ENCODE measurements around the gene RSPO1. TPM values are rescaled to one million over a fixed set of nuclear protein-coding genes. Genes with fewer than 3 reads are reported as not detected.

The RSPO1 gene
- total and polyA plus RNA-seq, 7 donors = 0.41 to 2.2 (median 0.82) TPM

DNA sequence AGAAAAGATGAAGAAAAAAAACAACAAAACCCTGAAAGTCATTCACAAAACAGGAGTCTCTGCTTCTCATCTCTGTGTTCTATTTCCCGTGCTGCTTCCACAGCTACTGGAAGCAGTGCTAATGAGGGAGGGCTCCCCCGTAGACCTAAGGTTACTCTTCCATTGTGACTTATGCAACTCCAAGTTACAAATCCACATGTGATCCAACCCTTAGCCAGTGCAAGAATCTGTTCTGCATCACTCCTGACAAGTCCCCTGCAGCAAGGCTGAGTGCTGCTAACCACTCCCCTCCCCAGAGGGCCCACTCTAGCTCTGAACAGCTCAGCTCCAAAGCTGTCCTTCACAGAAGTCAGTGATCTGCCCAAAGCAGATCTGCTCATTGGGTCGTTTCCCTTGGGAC is 67.7 kb downstream of the RSPO1 start:
- Histone ChIP-seq H3K9me3 (no peaks in the 10 kb centered on the region), H3K27me3 (no peaks in the 10 kb centered on the region), H3K27ac (peak overlapping the region in 1 of 4 donors; percentile 40), H3K4me1 (peaks cover 0 to 5% (median 0%) of the 10 kb centered on the region in 4 donors), H3K4me3 (no peak overlapping the region), H3K36me3 (peaks cover 16 to 78% (median 43%) of the 10 kb centered on the region in 4 donors)
- WGBS, 2 donors = 82 to 87% methylated on average over 3 of the region's 3 CpGs
- TF ChIP-seq, protein P1, sequence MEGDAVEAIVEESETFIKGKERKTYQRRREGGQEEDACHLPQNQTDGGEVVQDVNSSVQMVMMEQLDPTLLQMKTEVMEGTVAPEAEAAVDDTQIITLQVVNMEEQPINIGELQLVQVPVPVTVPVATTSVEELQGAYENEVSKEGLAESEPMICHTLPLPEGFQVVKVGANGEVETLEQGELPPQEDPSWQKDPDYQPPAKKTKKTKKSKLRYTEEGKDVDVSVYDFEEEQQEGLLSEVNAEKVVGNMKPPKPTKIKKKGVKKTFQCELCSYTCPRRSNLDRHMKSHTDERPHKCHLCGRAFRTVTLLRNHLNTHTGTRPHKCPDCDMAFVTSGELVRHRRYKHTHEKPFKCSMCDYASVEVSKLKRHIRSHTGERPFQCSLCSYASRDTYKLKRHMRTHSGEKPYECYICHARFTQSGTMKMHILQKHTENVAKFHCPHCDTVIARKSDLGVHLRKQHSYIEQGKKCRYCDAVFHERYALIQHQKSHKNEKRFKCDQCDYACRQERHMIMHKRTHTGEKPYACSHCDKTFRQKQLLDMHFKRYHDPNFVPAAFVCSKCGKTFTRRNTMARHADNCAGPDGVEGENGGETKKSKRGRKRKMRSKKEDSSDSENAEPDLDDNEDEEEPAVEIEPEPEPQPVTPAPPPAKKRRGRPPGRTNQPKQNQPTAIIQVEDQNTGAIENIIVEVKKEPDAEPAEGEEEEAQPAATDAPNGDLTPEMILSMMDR (IDR thresholded peaks at IDR 0.05) = no peak
- TF ChIP-seq POLR2AphosphoS5 (IDR thresholded peaks at IDR 0.05) = peak; percentile 46 to 86 (median 80)
- TF ChIP-seq POLR2A (IDR thresholded peaks at IDR 0.05) = no peak
- TF ChIP-seq EP300 (IDR thresholded peaks at IDR 0.05) = peak in 2 of 4 donors; percentile 19 to 48
- intact Hi-C loops (cut with DNase I) = no loop called here
- DNase-seq = peak; percentile 82

DNA sequence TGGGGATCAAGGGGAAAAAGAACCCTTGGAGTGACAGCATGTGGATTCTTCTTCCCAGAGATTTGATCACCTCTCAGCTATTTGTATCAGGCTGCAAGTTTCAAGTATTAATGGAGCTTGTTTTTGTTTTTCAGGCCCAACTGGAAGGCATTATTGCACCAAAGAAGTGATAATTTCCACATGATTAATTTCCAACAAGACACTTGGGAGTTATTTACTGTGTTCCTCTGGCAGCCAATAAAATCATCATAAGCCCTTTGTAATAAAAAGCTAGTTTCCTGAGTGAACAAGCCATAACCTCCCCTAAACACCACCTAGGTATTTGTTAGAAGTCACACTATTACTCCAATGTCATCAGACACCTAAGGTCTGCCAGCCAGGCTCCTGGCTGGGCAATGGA is 69.8 kb downstream of the RSPO1 start:
- intact Hi-C loops (cut with DNase I) = loop anchor here (5.0 kb wide), 1 partner anchor 117 kb away; no protein-coding TSS in a partner anchor
- no peak overlapping the region for H3K4me3 ChIP-seq
- H3K27me3 ChIP-seq = no peaks in the 10 kb centered on the region
- no peaks in the 10 kb centered on the region for H3K9me3 ChIP-seq
- H3K27ac ChIP-seq = no peak overlapping the region
- peaks cover 0 to 5% (median 0%) of the 10 kb centered on the region in 4 donors for H3K4me1 ChIP-seq
- no peak for TF ChIP-seq POLR2A (IDR thresholded peaks at IDR 0.05)
- TF ChIP-seq POLR2AphosphoS5 (IDR thresholded peaks at IDR 0.05) = no peak
- TF ChIP-seq, protein P1 (IDR thresholded peaks at IDR 0.05) = no peak
- TF ChIP-seq EP300 (IDR thresholded peaks at IDR 0.05) = no peak
- peaks cover 16 to 58% (median 27%) of the 10 kb centered on the region in 4 donors for H3K36me3 ChIP-seq
- no peak for DNase-seq

- no peak for DNase-seq
- Histone ChIP-seq H3K27me3 (no peaks in the 10 kb centered on the region), H3K36me3 (peaks cover 6 to 39% (median 12%) of the 10 kb centered on the region in 4 donors), H3K4me3 (no peak overlapping the region), H3K4me1 (peaks cover 0 to 5% (median 0%) of the 10 kb centered on the region in 4 donors), H3K9me3 (no peaks in the 10 kb centered on the region), H3K27ac (no peak overlapping the region)
- TF ChIP-seq, protein P1 (IDR thresholded peaks at IDR 0.05) = no peak
- no peak for TF ChIP-seq EP300 (IDR thresholded peaks at IDR 0.05)
- no peak for TF ChIP-seq POLR2AphosphoS5 (IDR thresholded peaks at IDR 0.05)
- TF ChIP-seq POLR2A (IDR thresholded peaks at IDR 0.05) = no peak
- intact Hi-C loops (cut with DNase I) = loop anchor here (5.0 kb wide), 1 partner anchor 119 kb away; no protein-coding TSS in a partner anchor
- 95 to 96% methylated on average over 1 of the region's 1 CpG for WGBS, 2 donors
Measured at GRCh38 chr1:37562984-37563383, 71.7 kb downstream of the RSPO1 start.

Other genes starting within 250 kb of the RSPO1 start
- 10 to 100 TPM in 1 of 4 donors, 1 to 10 TPM in 3; 7.4 to 25.8 (median 8.5) TPM for gene ZC3H12A, start 160.3 kb downstream of the RSPO1 start, total RNA-seq
- gene ZC3H12A, start 160.3 kb downstream of the RSPO1 start, polyA plus RNA-seq = 10 to 100 TPM; 14.4 to 72.4 (median 15.3) TPM
- 10 to 100 TPM; 64.0 to 84.5 (median 79.9) TPM for gene MEAF6, start 120.1 kb downstream of the RSPO1 start, total RNA-seq
- 10 to 100 TPM; 43.0 to 51.6 (median 50.5) TPM for gene MEAF6, start 120.1 kb downstream of the RSPO1 start, polyA plus RNA-seq
- 10 to 100 TPM in 3 of 4 donors, 1 to 10 TPM in 1; 7.2 to 20.4 (median 12.8) TPM for gene SNIP1, start 80.6 kb downstream of the RSPO1 start, total RNA-seq
- 1 to 10 TPM; 3.6 to 6.4 (median 6.2) TPM for gene SNIP1, start 80.6 kb downstream of the RSPO1 start, polyA plus RNA-seq
- gene DNALI1, start 78.0 kb downstream of the RSPO1 start, total RNA-seq = 10 to 100 TPM in 2 of 4 donors, 1 to 10 TPM in 2; 7.5 to 13.0 (median 9.3) TPM
- gene DNALI1, start 78.0 kb downstream of the RSPO1 start, polyA plus RNA-seq = 1 to 10 TPM; 4.6 to 6.6 (median 4.8) TPM
- 10 to 100 TPM; 26.7 to 50.4 (median 29.6) TPM for gene GNL2, start 39.0 kb downstream of the RSPO1 start, total RNA-seq
- gene GNL2, start 39.0 kb downstream of the RSPO1 start, polyA plus RNA-seq = 10 to 100 TPM; 25.2 to 33.0 (median 25.2) TPM
- under 1 TPM in 3 of 4 donors, not detected in 1; under 0.01 to 0.55 (median 0.16) TPM for gene CDCA8, start 57.6 kb upstream of the RSPO1 start, total RNA-seq
- 10 to 100 TPM in 1 of 3 donors, 1 to 10 TPM in 2; 4.8 to 21.4 (median 6.7) TPM for gene CDCA8, start 57.6 kb upstream of the RSPO1 start, polyA plus RNA-seq
- gene EPHA10, start 130.2 kb upstream of the RSPO1 start, total RNA-seq = under 1 TPM; 0.14 to 0.83 (median 0.52) TPM
- 10 to 100 TPM in 1 of 3 donors, 1 to 10 TPM in 2; 5.4 to 33.3 (median 7.6) TPM for gene EPHA10, start 130.2 kb upstream of the RSPO1 start, polyA plus RNA-seq
- gene MANEAL, start 159.0 kb upstream of the RSPO1 start, total RNA-seq = 1 to 10 TPM; 1.1 to 1.8 (median 1.4) TPM
- gene MANEAL, start 159.0 kb upstream of the RSPO1 start, polyA plus RNA-seq = 1 to 10 TPM in 2 of 3 donors, under 1 TPM in 1; 0.60 to 5.2 (median 1.2) TPM
- 100 to 1,000 TPM in 1 of 4 donors, 10 to 100 TPM in 3; 61.9 to 105 (median 90.8) TPM for gene C1orf122, start 172.9 kb upstream of the RSPO1 start, total RNA-seq
- gene C1orf122, start 172.9 kb upstream of the RSPO1 start, polyA plus RNA-seq = 10 to 100 TPM; 43.2 to 54.6 (median 51.1) TPM
- gene YRDC, start 173.3 kb upstream of the RSPO1 start, total RNA-seq = 10 to 100 TPM in 2 of 4 donors, 1 to 10 TPM in 2; 4.4 to 12.4 (median 9.5) TPM
- gene YRDC, start 173.3 kb upstream of the RSPO1 start, polyA plus RNA-seq = 10 to 100 TPM; 14.4 to 19.0 (median 15.5) TPM
- gene MTF1, start 224.7 kb upstream of the RSPO1 start, total RNA-seq = 1 to 10 TPM; 3.9 to 6.6 (median 4.4) TPM
- gene MTF1, start 224.7 kb upstream of the RSPO1 start, polyA plus RNA-seq = 1 to 10 TPM; 2.4 to 8.6 (median 5.3) TPM